ENCODE results near the gene ZNF554.

Gene ZNF554

DNA sequence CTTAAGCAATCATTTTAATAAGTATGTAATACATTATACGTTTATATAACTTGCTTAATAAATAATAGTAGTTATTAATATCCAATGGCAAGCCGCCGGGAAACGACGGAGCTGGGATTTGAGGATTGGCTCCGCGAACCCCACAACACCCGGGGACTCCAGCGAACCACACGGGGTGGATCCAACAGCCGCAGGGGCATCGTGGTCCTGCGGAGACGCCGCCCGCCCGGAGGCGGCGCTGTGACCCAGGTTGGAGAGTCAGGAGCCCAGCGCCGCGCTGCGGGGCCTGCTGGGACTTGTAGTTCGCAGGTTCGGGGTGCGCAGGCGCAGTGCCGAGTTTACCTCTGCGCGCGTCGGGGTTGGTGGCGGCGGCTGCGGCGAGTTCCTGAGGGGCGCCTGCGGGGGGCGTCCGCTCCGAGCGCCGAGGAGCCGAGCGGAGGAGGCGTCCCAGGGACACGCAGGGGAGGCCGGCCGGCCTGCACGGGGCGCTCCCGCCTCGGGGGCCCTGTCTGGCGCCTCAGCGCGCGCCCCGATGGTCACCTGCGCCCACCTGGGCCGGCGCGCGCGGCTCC, at the start of gene ZNF554:
Gene ZNF554, plus strand, starts transcription at position 329 of the 572 bp plus-strand sequence. Its CDS starts 204 bp downstream, at position 533.
- in situ Hi-C loops (cut with MboI; ENCODE audit: low pct_unique_long_range_greater_than_20kb, low sequenced_read_pairs) = no loop called here
- DNase-seq = peak; percentile 98

- peak; percentile 29 for DNase-seq
- in situ Hi-C loops (cut with MboI; ENCODE audit: low pct_unique_long_range_greater_than_20kb, low sequenced_read_pairs) = no loop called here
Measured at GRCh38 chr19:2770055-2771013, 49.3 kb upstream of the ZNF554 start.

DNA sequence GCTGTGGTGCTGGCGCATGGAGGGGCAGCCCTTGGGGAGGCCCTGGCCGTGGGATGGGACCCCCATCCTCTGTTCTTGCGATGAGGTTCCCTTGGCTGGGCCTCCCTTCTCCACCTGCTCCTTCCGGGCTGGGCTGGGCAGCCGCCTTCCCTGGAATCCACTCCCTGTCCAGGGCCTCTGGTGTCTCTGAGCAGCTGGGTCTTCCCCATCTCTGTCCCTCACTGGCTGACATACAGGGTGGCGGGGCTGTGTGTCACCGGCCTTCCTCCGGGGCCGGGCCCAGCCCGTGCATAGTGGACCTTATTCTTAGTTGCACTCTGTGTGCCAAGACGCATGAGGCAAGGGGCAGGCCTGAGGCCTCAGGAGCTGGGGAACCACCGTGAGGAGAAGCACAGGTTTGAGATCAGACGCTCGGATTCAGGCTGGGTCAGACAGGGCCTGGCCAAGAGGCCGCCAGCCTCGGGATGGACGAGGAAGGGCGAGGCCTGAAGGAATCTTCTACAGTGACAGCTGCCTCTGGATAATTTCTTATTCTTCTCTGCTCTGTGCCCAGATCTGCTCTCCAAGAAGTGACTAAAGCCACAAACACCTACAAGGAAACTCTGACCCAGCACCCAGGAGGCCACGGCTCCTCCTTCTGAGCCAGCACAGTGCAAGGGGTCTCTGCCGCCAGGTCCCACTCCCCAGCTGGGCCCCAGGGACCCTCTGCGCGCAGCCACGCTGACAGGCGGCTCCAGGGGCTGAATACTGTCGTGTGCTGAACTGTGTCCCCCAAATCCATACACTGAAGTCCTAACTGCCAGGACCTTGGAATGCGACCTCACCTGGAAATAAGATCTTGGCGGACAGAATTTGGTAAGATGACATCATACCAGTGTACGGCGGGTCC, 47.6 kb upstream of the ZNF554 start:
- in situ Hi-C loops (cut with MboI; ENCODE audit: low pct_unique_long_range_greater_than_20kb, low sequenced_read_pairs) = no loop called here
- no peak for DNase-seq

DNA sequence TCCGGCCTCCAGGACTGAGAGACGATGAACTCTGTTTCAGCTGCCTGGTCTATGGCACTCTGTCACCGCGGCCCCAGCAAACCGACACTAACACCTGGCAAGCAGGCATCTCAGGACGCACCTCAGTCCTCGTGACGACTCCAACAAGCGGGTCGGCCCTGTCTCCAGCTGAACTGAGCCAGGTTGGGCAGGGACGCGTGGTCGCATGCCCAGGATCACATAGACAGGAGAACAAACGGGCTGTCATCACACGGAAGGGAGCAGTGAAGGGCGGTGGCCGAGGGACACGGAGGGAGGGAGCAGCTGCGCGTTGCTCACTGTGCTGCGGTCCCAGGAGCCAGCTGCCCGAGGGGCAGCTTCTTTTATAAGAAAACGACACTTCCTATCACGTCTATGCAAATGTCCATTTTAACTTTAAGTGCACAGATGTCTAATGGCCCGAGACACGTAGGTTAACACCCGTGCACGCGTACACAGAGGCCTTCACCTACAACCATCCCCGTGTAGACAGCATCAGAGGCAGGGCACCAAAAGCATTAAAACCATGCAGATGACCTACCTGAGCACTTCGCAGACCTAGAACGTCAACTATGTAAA, 45.5 kb upstream of the ZNF554 start:
- in situ Hi-C loops (cut with MboI; ENCODE audit: low pct_unique_long_range_greater_than_20kb, low sequenced_read_pairs) = no loop called here
- no peak for DNase-seq

- in situ Hi-C loops (cut with MboI; ENCODE audit: low pct_unique_long_range_greater_than_20kb, low sequenced_read_pairs) = no loop called here
- no peak for DNase-seq
Measured at GRCh38 chr19:2774953-2775555, 44.6 kb upstream of the ZNF554 start.

DNA sequence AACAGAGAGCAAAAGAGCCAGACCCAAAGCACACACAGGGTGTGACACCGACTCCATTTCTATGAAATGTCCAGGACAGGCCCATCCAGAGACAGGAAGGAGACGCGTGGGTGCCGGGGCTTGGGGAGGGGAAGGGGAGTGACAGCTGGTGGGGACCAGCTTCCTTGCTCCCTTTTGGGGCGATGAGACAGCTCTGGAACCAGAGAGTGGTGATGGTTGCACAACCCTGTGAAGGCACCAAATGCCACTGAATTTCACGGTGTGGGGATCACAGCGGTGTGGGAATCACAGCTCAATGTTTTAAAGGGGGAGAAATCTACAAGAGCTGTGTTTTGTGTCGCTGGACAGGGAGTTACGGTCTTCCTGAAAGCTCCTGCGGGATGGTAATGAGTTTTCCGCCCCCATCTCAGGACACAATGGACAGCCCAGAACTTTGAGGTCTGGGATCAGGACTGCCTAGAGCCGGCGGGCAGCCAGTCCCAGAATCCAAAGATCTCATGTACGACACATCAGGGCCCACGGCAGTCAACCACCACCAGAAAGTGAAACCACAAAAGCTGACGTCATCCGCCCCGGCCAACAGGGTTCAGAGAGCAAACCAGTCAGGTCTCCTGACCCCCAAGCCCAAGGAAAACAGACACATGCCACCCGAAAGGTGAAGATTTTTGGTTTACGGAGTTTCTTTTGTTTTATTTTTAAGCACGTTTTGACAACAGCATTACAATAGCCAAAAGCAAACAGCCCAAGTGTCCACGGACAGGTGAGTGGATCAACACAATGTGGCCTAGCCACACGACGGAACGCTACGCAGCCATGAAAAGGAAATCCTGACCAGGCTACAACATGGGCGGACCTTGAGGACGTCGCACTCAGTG, 43.9 kb upstream of the ZNF554 start:
- in situ Hi-C loops (cut with MboI; ENCODE audit: low pct_unique_long_range_greater_than_20kb, low sequenced_read_pairs) = no loop called here
- peak; percentile 51 for DNase-seq

- DNase-seq = no peak
- in situ Hi-C loops (cut with MboI; ENCODE audit: low pct_unique_long_range_greater_than_20kb, low sequenced_read_pairs) = no loop called here
Measured at GRCh38 chr19:2777952-2778683, 41.5 kb upstream of the ZNF554 start.

DNA sequence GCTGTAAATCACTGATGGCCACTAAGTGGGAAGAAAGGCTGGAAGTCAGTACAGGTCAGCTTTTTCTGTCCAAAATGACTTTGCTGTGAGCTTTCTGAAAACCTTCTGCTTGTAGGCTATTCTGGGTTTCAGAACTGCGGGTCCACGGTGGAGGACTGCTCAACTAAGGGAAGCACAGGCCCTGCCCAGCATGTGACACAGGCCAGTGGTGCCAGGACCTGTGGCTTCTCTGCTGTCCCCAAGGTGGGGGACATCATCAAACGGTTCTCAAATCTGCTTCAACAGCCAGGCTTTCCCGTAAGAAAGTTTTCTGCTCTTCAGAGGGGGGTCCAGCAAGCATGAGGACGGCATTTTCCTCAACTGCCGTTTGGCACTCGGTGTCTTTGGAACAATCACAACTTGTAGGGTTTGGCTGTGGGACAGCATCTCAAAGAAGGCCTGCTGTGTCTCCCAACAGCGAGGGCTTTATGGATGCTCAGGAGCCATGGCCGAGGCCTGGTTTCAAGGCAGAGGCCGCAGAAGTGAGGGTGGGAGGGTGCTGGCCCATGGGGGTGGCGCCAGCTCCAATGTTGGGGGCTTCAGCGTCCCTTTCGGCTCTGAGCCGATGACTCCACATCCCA, 40.4 kb upstream of the ZNF554 start:
- in situ Hi-C loops (cut with MboI; ENCODE audit: low pct_unique_long_range_greater_than_20kb, low sequenced_read_pairs) = no loop called here
- DNase-seq = no peak

DNA sequence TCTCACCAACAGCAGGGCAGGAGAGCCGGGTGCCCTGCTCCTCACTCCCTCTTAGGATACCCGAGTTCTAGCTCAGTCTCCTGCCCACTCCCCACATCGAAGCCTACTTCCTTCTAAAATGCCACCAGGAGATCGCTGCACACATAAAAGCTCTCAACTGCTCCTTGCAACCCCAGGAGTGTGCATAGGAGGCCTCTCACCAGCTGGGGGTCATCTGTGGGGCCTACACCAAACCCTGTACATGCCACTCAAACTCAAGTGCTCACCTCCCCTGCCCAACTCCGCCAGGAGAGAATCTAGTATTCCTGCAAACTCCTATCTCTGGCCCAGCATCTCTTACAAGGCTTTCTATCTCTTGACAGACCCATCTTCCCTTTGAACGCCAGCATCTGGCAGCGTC, 39.4 kb upstream of the ZNF554 start:
- in situ Hi-C loops (cut with MboI; ENCODE audit: low pct_unique_long_range_greater_than_20kb, low sequenced_read_pairs) = no loop called here
- no peak for DNase-seq

GRCh38 chr19:2782329-2782935, 37.2 kb upstream of the ZNF554 start:
- peak; percentile 12 for DNase-seq
- in situ Hi-C loops (cut with MboI; ENCODE audit: low pct_unique_long_range_greater_than_20kb, low sequenced_read_pairs) = no loop called here

DNA sequence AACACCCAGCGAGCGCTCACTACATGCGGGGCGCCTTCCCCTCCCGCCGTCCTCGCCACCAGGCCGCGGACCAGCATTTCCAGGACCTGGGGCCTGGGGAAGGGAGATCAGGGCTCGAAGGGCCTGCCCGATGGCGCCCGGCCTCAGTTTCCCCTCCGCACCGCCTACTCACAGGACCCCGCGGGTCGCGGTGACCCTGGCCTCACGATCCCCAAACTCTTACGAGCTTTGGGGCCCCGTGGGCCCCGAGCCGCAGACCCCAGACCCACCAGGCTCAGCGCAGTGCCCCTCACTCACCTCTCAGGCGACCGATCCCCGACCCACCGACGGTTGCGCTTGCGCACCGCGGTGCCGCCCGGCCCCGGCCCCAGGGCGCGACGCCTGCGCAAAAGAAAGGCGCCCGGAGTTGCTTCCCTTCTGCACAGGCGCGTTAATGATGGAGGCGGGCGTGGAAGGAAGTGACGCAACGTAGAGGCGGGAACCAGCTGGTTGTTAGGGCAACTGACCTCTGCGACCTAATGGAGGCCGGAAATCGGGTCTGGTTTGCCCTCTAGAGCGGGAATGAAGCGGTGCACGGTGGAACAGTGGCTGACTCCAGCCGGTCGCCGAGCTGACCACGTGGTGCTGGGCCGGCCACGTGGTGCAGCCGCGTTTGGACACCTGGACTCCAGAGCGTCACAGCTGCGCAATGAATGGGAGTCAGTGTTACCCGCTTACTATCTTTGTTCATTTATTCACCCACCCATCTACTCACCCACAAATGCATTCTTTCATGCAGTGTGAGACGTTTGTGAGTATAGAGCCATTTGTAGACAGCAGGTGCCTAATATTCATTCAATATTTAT, 36.5 kb upstream of the ZNF554 start, which contains the start of gene SGTA:
Gene SGTA, minus strand, starts transcription at position 338 of the 845 bp plus-strand sequence. CDS start 14,205 bp downstream, outside the sequence.
- peak; percentile 100 for DNase-seq
- in situ Hi-C loops (cut with MboI; ENCODE audit: low pct_unique_long_range_greater_than_20kb, low sequenced_read_pairs) = no loop called here

- no peak for DNase-seq
- in situ Hi-C loops (cut with MboI; ENCODE audit: low pct_unique_long_range_greater_than_20kb, low sequenced_read_pairs) = no loop called here
Measured at GRCh38 chr19:2783781-2784145, 35.9 kb upstream of the ZNF554 start.

GRCh38 chr19:2785244-2785997, 34.2 kb upstream of the ZNF554 start, which contains the start of gene THOP1:
THOP1 (plus strand) TSS chr19:2785503; CDS start chr19:2785663, 160 bp downstream.
- in situ Hi-C loops (cut with MboI; ENCODE audit: low pct_unique_long_range_greater_than_20kb, low sequenced_read_pairs) = no loop called here
- peak; percentile 99 for DNase-seq

DNA sequence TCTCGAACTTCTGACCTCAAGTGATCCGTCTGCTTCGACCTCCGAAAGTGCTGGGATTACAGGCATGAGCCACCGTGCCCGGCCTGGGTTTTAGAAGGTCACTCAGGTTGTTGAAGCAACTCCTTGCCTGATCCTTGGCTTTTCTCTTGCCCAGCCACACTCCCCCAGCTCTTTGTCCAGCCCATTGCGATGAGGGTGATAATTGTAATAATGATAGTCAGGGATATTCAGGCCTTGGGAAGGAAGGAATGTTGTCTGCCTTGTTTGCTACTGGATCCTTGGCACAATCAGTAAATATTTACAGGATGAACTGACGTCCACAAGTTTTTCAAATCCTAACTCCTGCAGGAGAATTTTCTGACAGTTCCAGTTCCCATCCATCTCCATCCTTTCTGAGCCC, 32.6 kb upstream of the ZNF554 start:
- in situ Hi-C loops (cut with MboI; ENCODE audit: low pct_unique_long_range_greater_than_20kb, low sequenced_read_pairs) = no loop called here
- DNase-seq = no peak

GRCh38 chr19:2788237-2788636, 31.4 kb upstream of the ZNF554 start:
- DNase-seq = no peak
- in situ Hi-C loops (cut with MboI; ENCODE audit: low pct_unique_long_range_greater_than_20kb, low sequenced_read_pairs) = no loop called here
